HPDE6-E6E7 (cell line): Measurements from ENCODE around the gene MTFMT.

ENCODE experiments used
- DNase-seq: peaks from one replicate; pipeline ENCODE4 v3.0.0; 2011; ENCODE audit warnings: missing footprints; ENCODE audit errors: extremely low spot score

The MTFMT gene

GRCh38 chr15:64987136-64987535, 42.3 kb downstream of the MTFMT start:
- no peak for DNase-seq

GRCh38 chr15:64985366-64986033, 43.9 kb downstream of the MTFMT start:
- no peak for DNase-seq

- no peak for DNase-seq
Observed at GRCh38 chr15:64982472-64982871, 47.0 kb downstream of the MTFMT start.

- DNase-seq = no peak
Observed at GRCh38 chr15:64981812-64982431, 47.5 kb downstream of the MTFMT start.

GRCh38 chr15:64979252-64979710, 50.2 kb downstream of the MTFMT start:
- no peak for DNase-seq

GRCh38 chr15:64975390-64975789, 54.0 kb downstream of the MTFMT start:
- no peak for DNase-seq

- DNase-seq = no peak
Observed at GRCh38 chr15:64970698-64971097, 58.7 kb downstream of the MTFMT start.

- DNase-seq = no peak
Observed at GRCh38 chr15:64969401-64969800, 60.0 kb downstream of the MTFMT start.

GRCh38 chr15:64961013-64961412, 68.4 kb downstream of the MTFMT start:
- DNase-seq = no peak

- DNase-seq = no peak
Observed at GRCh38 chr15:64960153-64960552, 69.3 kb downstream of the MTFMT start.

- DNase-seq = no peak
Observed at GRCh38 chr15:64959128-64959527, 70.3 kb downstream of the MTFMT start.

- DNase-seq = no peak
Observed at GRCh38 chr15:64954395-64954794, 75.0 kb downstream of the MTFMT start.

GRCh38 chr15:64951777-64952418, 77.5 kb downstream of the MTFMT start:
- no peak for DNase-seq
